Prostate gland (tissue), 2 donors: ENCODE measurements around the gene ACTN4. TPM values are rescaled to one million over a fixed set of nuclear protein-coding genes. Genes with fewer than 3 reads are reported as not detected.
"Not testable (repeated sequence)": the region's sequence is repeated elsewhere in the genome, so short reads cannot be mapped to it uniquely, and the experiment has no call there.

Experiments
- DNase-seq: peaks from one replicate; pipeline ENCODE4 v3.0.0-alpha.2; 2019; ENCODE audit warnings: low spot score
- H3K27ac ChIP-seq, 2 donors: fragments of 200-600 bp; sonication (generic); 2 replicates each; pipeline ENCODE4 v1.5.1; 2017 to 2019
- H3K27me3 ChIP-seq: fragments of 200-600 bp; sonication (generic); replicated peaks from 2 replicates; pipeline ENCODE4 v1.5.1; 2019; ENCODE audit not compliant: insufficient read depth
- H3K36me3 ChIP-seq, 2 donors: fragments of 200-600 bp; sonication (generic); 1 replicate in 1 of 2; 2 replicates in 1 of 2; pipeline versions ENCODE4 v1.5.1 to v1.8.1; 2017 to 2019
- H3K4me1 ChIP-seq: fragments of 200-600 bp; sonication (generic); replicated peaks from 2 replicates; pipeline ENCODE4 v1.5.1; 2019
- H3K4me3 ChIP-seq, 2 donors: fragments of 200-600 bp; sonication (generic); 2 replicates each; pipeline ENCODE4 v1.5.1; 2017 to 2019
- H3K9me3 ChIP-seq: fragments of 200-600 bp; sonication (generic); 2 replicates; pipeline ENCODE4 v1.5.1; 2017
- CTCF ChIP-seq, 4 experiments: fragments of 200-600 bp in 2 of 4; fragments of 450-650 bp in 2 of 4; sonication (generic) in 2 of 4; IDR thresholded peaks; 1 replicate in 3 of 4; 2 replicates in 1 of 4; pipeline ENCODE4 v1.5.1; 2016 to 2019; ENCODE audit warnings: antibody characterized with exemption in 4 of 4, mild to moderate bottlenecking in 2 of 4, moderate library complexity in 2 of 4
- POLR2A ChIP-seq: fragments of 450-650 bp; IDR thresholded peaks from one replicate; pipeline ENCODE4 v1.6.1; 2016; ENCODE audit warnings: antibody characterized with exemption, mild to moderate bottlenecking
- POLR2AphosphoS5 ChIP-seq: sonication (generic); formaldehyde crosslinking; IDR thresholded peaks from one replicate; pipeline ENCODE4 v1.6.1; 2017; ENCODE audit warnings: antibody characterized with exemption
- WGBS: methylation state at CpG from one replicate; pipeline ENCODE4 v1.1.5; 2018; 5-methylcytosine and 5-hydroxymethylcytosine counted together
- intact Hi-C: fragments of 100-400 bp; cut with DNase I; formaldehyde crosslinking; loops from one replicate; pipeline ENCODE4 v1.14.2; 2022
- total RNA-seq, 2 donors: library from RNA; depleted of rRNA; stranded (reverse); fragments of >200 nt; gene quantifications; one replicate each; pipeline ENCODE4 v1.1.0, GENCODE V29; 2016

The ACTN4 gene
- total RNA-seq, 2 donors from 2014 or later = 312 to 330 TPM

GRCh38 chr19:38629568-38629967, 17.9 kb upstream of the ACTN4 start:
- H3K27ac ChIP-seq = no peak overlapping the region
- H3K4me3 ChIP-seq = no peak overlapping the region
- intact Hi-C loops = no loop called here
- H3K36me3 ChIP-seq = peaks cover 8 to 19% of the 10 kb centered on the region in 2 donors
- H3K4me1 ChIP-seq = no peaks in the 10 kb centered on the region
- WGBS = 91% methylated on average over 6 of the region's 6 CpGs
- H3K9me3 ChIP-seq = no peaks in the 10 kb centered on the region
- no peaks in the 10 kb centered on the region for H3K27me3 ChIP-seq
- DNase-seq = no peak
- TF ChIP-seq CTCF (IDR thresholded peaks at IDR 0.05) = no peak
- TF ChIP-seq POLR2A = no peak
- no peak for TF ChIP-seq POLR2AphosphoS5

GRCh38 chr19:38631301-38631700, 16.1 kb upstream of the ACTN4 start:
- H3K27me3 ChIP-seq, DNase-seq, intact Hi-C loops, H3K9me3 ChIP-seq, H3K4me3 ChIP-seq, H3K27ac ChIP-seq, H3K4me1 ChIP-seq: not testable (repeated sequence)
- 60% methylated on average over 11 of the region's 11 CpGs for WGBS
- H3K36me3 ChIP-seq = peaks cover 2 to 12% of the 10 kb centered on the region in 2 donors

- H3K27ac ChIP-seq, H3K9me3 ChIP-seq, intact Hi-C loops, H3K27me3 ChIP-seq, H3K4me1 ChIP-seq, DNase-seq, H3K4me3 ChIP-seq: not testable (repeated sequence)
- H3K36me3 ChIP-seq = peaks cover 2 to 12% of the 10 kb centered on the region in 2 donors
- 61% methylated on average over 7 of the region's 7 CpGs for WGBS
These were observed 15.5 kb upstream of the ACTN4 start for GRCh38 chr19:38631811-38632475.

GRCh38 chr19:38632476-38633213, 14.8 kb upstream of the ACTN4 start:
- no peak for TF ChIP-seq POLR2AphosphoS5
- Histone ChIP-seq H3K9me3 (no peaks in the 10 kb centered on the region), H3K36me3 (peaks cover 2 to 5% of the 10 kb centered on the region in 2 donors), H3K4me1 (no peaks in the 10 kb centered on the region), H3K27ac (no peak overlapping the region), H3K4me3 (no peak overlapping the region), H3K27me3 (no peaks in the 10 kb centered on the region)
- intact Hi-C loops = no loop called here
- DNase-seq = no peak
- WGBS = 89% methylated on average over 16 of the region's 16 CpGs

GRCh38 chr19:38634757-38635482, 12.5 kb upstream of the ACTN4 start:
- 47% methylated on average over 17 of the region's 17 CpGs for WGBS
- TF ChIP-seq POLR2A (no peak), CTCF (IDR thresholded peaks at IDR 0.05) (peak; percentile 84 to 94 (median 91)), POLR2AphosphoS5 (peak; percentile 67)
- no peak overlapping the region for H3K27ac ChIP-seq
- H3K27me3 ChIP-seq = no peaks in the 10 kb centered on the region
- no peaks in the 10 kb centered on the region for H3K9me3 ChIP-seq
- H3K4me3 ChIP-seq = no peak overlapping the region
- H3K36me3 ChIP-seq = peaks cover 0 to 2% of the 10 kb centered on the region in 2 donors
- intact Hi-C loops = loop anchor here (5.0 kb wide), 2 partner anchors 97 to 233 kb away; partner anchors contain the start of gene FAM98C
- no peaks in the 10 kb centered on the region for H3K4me1 ChIP-seq
- DNase-seq = peak; percentile 60
